GM18870 (cell line): ENCODE measurements around the gene SATB2.

Source experiments
- ATAC-seq: cut with Tn5 transposase; IDR thresholded peaks from one replicate; pipeline ENCODE4 v1.9.1; 2021; ENCODE audit warnings: moderate library complexity; ENCODE audit not compliant: unreplicated experiment

The SATB2 gene

DNA sequence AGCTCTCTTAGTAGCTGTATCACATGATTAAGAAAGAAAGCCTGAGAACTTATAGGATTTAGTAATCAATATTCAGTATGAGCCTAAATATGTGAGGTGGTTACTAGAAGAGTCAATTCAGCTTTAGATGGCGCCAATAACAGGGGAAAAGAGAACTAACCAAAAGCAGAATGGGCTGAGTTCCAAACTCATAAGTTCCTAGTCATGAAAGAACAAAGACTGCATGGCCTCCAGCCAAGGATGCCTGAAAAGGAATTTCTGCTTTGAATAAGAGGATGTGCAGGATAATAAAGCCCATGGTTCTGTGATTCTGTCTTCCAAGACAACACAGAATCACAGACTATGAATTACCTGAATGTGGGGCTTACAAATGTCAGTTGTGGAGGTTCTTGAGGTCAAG, 196.5 kb downstream of the SATB2 start:
- ATAC-seq = no peak

GRCh38 chr2:199259671-199260070, 198.1 kb downstream of the SATB2 start:
- ATAC-seq = no peak

- no peak for ATAC-seq
Measured at GRCh38 chr2:199258291-199258690, 199.4 kb downstream of the SATB2 start.

DNA sequence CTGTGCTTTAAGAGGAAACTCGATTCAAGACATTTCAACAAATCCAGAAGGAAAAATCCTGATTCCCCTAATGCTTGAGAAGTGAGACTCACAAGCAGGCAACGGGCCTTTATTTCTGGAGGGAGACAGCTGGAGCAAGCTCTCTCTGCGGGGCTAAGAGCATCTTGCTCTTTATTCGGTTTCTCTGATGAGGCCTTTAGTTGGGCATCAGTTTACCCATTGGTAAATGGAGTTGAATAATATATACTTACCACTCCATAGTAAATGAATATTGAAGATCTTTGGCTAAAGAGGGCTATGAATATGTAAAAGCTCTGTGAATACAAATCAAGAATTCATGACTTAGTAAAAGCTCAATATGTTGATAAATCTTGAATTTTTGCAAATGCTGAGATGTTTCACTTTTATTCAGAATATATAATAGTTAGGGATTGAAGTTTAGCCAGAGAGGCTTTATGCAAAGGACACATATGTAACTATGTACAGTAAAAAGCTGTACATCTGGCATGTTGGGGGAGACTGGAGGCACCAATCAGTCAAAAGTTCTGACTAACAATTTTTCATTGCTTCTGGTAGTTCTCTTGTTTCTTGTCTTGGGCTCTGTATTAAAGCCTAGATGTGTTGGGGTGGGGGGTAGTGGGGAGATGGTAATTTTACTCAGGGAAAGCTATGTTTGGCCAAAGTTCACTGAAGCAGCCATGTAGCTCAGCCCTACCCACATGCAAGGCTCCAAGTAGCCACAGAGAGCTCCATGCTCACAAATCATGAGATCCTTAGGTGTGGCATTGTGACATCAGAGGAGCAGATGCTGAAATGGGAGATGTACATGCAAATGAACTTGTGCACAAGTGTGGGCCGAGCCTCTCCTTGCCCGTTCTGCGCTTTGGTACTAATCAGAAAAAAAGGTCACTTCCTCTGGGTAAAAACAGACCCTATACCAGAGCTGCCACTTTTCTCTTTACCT, 200.2 kb downstream of the SATB2 start:
- no peak for ATAC-seq

GRCh38 chr2:199230091-199230490, 227.6 kb downstream of the SATB2 start:
- ATAC-seq = no peak

GRCh38 chr2:199228887-199229819, 228.6 kb downstream of the SATB2 start:
- peak; percentile 97 for ATAC-seq

DNA sequence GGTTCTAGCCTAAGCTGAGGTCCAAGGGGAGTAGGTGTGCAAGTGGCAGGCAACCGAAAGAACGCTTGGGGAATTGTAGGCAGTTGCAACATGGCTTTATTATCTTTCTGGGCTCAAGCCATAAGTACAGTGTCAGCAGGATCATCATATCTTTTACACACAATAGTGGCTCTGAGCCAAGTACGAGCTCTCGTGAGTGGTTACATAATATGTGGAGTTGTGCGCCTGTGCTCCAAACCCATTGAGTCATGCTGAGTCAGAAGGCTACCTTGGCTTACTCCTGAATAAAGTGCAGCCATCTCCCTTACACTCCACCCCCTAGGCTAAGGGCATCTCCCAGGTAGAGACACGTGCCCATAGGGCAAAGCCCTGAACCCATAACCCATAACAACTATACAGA, 233.9 kb downstream of the SATB2 start:
- ATAC-seq = no peak

- no peak for ATAC-seq
Measured at GRCh38 chr2:199220920-199221319, 236.8 kb downstream of the SATB2 start.

- no peak for ATAC-seq
Measured at GRCh38 chr2:199219551-199219950, 238.2 kb downstream of the SATB2 start.
